Endothelial cell of hepatic sinusoid (primary cell): ENCODE measurements around the gene NKD2.

Experiments used
- in situ Hi-C: cut with HindIII; loops from 2 replicates; pipeline ENCODE4 v1.10.0; 2017; ENCODE audit warnings: low sequenced_read_pairs

NKD2 gene

GRCh38 chr5:978054-978453 is 30.5 kb upstream of the NKD2 start:
- in situ Hi-C loops = no loop called here

- in situ Hi-C loops = no loop called here
These were observed 29.9 kb upstream of the NKD2 start for GRCh38 chr5:978693-979092.

- in situ Hi-C loops = no loop called here
These were observed 29.3 kb upstream of the NKD2 start for GRCh38 chr5:979100-979817.

GRCh38 chr5:980001-980588 is 28.5 kb upstream of the NKD2 start:
- in situ Hi-C loops = loop anchor here (5.0 kb wide), 1 partner anchor 48 kb away; no protein-coding TSS in a partner anchor

GRCh38 chr5:980966-981365 is 27.6 kb upstream of the NKD2 start:
- in situ Hi-C loops = loop anchor here (5.0 kb wide), 1 partner anchor 49 kb away; no protein-coding TSS in a partner anchor

- in situ Hi-C loops = loop anchor here (5.0 kb wide), 1 partner anchor 49 kb away; no protein-coding TSS in a partner anchor
These were observed 27.1 kb upstream of the NKD2 start for GRCh38 chr5:981456-981855.

- in situ Hi-C loops = loop anchor here (5.0 kb wide), 1 partner anchor 50 kb away; no protein-coding TSS in a partner anchor
These were observed 26.0 kb upstream of the NKD2 start for GRCh38 chr5:982377-983237.

- in situ Hi-C loops = loop anchor here (5.0 kb wide), 1 partner anchor 51 kb away; no protein-coding TSS in a partner anchor
These were observed 25.4 kb upstream of the NKD2 start for GRCh38 chr5:983238-983524.

- in situ Hi-C loops = loop anchor here (5.0 kb wide), 1 partner anchor 51 kb away; no protein-coding TSS in a partner anchor
These were observed 25.0 kb upstream of the NKD2 start for GRCh38 chr5:983568-983967.

- in situ Hi-C loops = loop anchor here (5.0 kb wide), 1 partner anchor 52 kb away; no protein-coding TSS in a partner anchor
These were observed 23.8 kb upstream of the NKD2 start for GRCh38 chr5:984774-985173.

GRCh38 chr5:987761-988160 is 20.8 kb upstream of the NKD2 start:
- in situ Hi-C loops = no loop called here

- in situ Hi-C loops = no loop called here
These were observed 20.3 kb upstream of the NKD2 start for GRCh38 chr5:988322-988721.

- in situ Hi-C loops = no loop called here
These were observed 18.6 kb upstream of the NKD2 start for GRCh38 chr5:989961-990530.

- in situ Hi-C loops = no loop called here
These were observed 16.9 kb upstream of the NKD2 start for GRCh38 chr5:991472-992267.

GRCh38 chr5:994272-994607 is 14.4 kb upstream of the NKD2 start:
- in situ Hi-C loops = no loop called here

- in situ Hi-C loops = no loop called here
These were observed 13.8 kb upstream of the NKD2 start for GRCh38 chr5:994821-995220.

- in situ Hi-C loops = no loop called here
These were observed 13.3 kb upstream of the NKD2 start for GRCh38 chr5:995318-995717.

GRCh38 chr5:997001-997474 is 11.6 kb upstream of the NKD2 start:
- in situ Hi-C loops = no loop called here

- in situ Hi-C loops = no loop called here
These were observed 10.9 kb upstream of the NKD2 start for GRCh38 chr5:997711-998110.

- in situ Hi-C loops = no loop called here
These were observed 10.2 kb upstream of the NKD2 start for GRCh38 chr5:998246-999031.
